ENCODE results near the gene CEP76. TPM values are rescaled to one million over a fixed set of nuclear protein-coding genes. Genes with fewer than 3 reads are reported as not detected.
"Not testable (repeated sequence)": the region's sequence is repeated elsewhere in the genome, so short reads cannot be mapped to it uniquely, and the experiment has no call there.

CEP76 gene
- total RNA-seq, 1 experiment from 2014 or later, result 6.6 TPM

DNA sequence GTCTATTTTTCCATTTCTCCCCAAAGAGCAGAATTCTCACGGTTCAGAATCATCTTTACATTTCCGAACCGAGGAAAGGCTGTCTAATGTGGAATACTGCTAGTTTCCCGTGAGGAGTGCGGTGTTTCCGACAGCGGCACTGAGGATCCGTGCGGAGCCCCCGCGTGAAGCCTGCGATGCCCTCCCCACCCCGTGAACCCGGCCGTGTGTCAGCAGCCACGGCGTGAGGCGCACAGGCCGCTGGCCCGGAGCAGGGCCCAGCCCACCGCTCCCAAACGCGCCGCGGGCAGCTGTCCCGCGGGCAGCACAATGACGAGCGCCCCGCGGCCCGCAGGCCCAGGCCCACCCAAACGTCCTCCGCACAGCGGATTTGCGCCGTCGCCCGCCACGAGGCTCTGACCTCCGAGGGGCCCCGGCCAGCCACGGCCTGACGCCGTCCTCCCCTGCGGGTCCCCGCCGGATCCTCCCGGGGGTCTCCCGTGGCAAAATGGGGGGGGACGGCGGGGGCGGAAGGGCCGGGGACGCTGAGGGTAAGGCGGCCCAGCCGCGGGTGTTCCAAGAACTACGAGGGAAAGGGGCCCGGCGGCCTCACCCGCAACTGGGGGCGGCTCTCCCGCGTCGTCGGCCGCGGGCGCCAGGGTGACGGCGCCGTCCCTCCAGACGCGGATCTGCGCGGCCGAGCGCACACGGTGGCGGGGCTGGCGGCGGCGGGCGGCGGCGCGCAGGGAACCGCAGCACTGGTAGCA is 45.4 kb downstream of the CEP76 start:
- no peaks in the 10 kb centered on the region for H3K36me3 ChIP-seq
- no peaks in the 10 kb centered on the region for H3K9me3 ChIP-seq
- H3K27me3 ChIP-seq, result no peaks in the 10 kb centered on the region
- peak; percentile 57 for DNase-seq
- H3K4me3 ChIP-seq, result peak overlapping the region; percentile 60

DNA sequence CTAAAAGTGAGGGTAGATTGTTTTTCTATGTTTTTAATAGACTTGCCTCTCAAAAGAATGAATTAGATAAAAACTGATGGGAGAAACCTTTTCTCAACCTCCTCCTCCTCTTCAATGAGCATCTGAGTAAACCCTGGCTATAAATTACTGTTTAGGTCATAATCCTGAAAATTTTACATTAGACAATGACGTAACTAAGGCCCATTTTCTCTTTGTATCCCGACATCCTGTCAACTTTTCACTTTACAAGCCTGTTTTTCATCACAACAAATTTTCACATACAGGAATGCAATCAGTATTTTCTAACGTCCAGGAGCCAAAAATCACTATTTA is 46.0 kb downstream of the CEP76 start:
- H3K9me3 ChIP-seq, result no peaks in the 10 kb centered on the region
- H3K4me3 ChIP-seq, result peak overlapping the region; percentile 60
- no peaks in the 10 kb centered on the region for H3K36me3 ChIP-seq
- no peak for DNase-seq
- no peaks in the 10 kb centered on the region for H3K27me3 ChIP-seq

DNA sequence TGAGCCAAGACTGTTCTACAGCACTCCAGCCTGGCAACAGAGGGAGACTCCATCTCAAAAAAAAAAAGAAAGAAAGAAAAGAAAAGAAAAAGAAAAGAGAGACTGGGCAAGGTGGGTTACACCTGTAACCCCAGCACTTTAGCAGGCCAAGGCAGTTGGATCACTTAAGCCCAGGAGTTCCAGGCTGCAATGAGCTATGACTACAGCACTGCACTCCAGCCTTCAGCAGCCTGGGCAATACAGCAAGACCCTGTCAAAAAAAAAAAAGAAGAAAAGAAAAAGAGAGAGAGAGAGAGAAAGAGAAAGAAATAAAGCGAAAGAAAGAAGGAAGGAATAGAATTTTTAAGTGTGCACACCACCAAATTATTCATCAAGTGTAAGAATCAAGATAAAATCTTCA is 47.6 kb downstream of the CEP76 start:
- DNase-seq, result no peak
- H3K4me3 ChIP-seq, result peak overlapping the region; percentile 60
- no peaks in the 10 kb centered on the region for H3K9me3 ChIP-seq
- no peaks in the 10 kb centered on the region for H3K27me3 ChIP-seq
- H3K36me3 ChIP-seq, result no peaks in the 10 kb centered on the region

GRCh38 chr18:12652861-12653401 is 49.6 kb downstream of the CEP76 start:
- H3K9me3 ChIP-seq, result no peaks in the 10 kb centered on the region
- H3K4me3 ChIP-seq, result no peak overlapping the region
- DNase-seq, result peak; percentile 24
- H3K27me3 ChIP-seq, result no peaks in the 10 kb centered on the region
- no peaks in the 10 kb centered on the region; the same call in 1 of the 2 replicates for H3K36me3 ChIP-seq

DNA sequence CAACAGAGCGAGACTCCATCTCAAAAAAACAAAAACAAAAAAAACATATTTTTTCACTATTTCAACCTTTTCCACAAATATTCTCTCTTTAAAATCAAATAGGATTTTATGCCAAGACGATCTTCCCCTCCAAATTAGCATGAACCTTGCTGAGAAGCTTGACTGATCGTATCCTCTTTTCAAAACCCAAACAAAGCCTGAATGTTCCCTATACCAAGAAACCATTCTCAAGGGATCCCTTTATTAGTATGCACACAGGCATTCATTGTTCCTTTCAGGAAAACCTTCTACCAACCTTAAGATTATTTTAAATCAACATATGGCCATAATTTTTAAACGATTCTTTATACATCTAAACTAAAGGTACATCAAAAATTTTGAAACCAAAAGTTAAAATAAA is 50.9 kb downstream of the CEP76 start:
- H3K36me3 ChIP-seq, result peaks cover 3% of the 10 kb centered on the region; the same call in 1 of the 2 replicates
- no peaks in the 10 kb centered on the region for H3K9me3 ChIP-seq
- H3K4me3 ChIP-seq, result no peak overlapping the region
- no peaks in the 10 kb centered on the region for H3K27me3 ChIP-seq
- DNase-seq, result no peak

DNA sequence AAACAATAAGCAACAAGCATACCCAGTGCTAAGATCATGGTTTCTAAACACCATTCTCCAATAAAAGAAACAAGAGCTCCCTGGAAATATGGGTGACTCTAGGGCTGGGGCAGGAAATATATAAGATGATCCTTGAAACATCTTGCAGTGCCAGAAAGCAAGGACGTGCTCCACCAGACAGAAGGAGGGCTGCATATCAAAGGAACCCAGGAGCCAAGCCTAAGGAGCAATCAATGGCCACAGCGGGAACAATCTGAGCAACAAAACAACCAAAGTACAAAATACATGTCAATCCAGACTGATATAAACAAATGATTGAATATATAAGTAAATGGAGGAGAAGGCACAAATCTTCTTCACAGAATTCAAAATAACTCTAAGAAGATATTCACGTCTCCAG is 54.8 kb downstream of the CEP76 start:
- Histone ChIP-seq H3K27me3 (no peaks in the 10 kb centered on the region), H3K4me3 (no peak overlapping the region), H3K36me3 (peaks cover 3% of the 10 kb centered on the region), H3K9me3 (no peaks in the 10 kb centered on the region)
- no peak for DNase-seq

GRCh38 chr18:12645751-12646203 is 56.7 kb downstream of the CEP76 start:
- Histone ChIP-seq H3K27me3 (no peaks in the 10 kb centered on the region), H3K36me3 (peaks cover 3% of the 10 kb centered on the region), H3K9me3 (no peaks in the 10 kb centered on the region), H3K4me3 (no peak overlapping the region)
- DNase-seq, result no peak

- peaks cover 3% of the 10 kb centered on the region for H3K36me3 ChIP-seq
- H3K4me3 ChIP-seq, result no peak overlapping the region
- no peak for DNase-seq
- H3K27me3 ChIP-seq, result no peaks in the 10 kb centered on the region
- H3K9me3 ChIP-seq, result no peaks in the 10 kb centered on the region
These were observed 57.3 kb downstream of the CEP76 start for GRCh38 chr18:12645254-12645653.

DNA sequence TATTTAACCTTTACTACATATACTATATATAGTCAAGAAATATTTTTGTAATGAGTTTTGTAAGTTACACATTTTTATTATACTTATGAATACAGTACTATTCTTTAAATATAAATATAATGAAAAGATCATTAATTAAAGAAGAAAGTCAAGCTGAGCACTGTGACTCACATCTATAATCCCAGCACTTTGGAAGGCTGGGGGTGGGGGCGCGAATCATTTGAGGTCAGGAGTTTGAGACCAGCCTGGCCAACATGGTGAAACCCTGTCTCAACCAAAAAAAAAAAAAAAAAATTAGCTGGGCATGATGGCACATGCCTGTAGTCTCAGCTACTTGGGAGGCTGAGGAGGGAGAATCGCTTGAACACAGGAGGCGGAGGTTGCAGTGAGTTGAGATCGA is 58.8 kb downstream of the CEP76 start:
- H3K9me3 ChIP-seq, result not testable (repeated sequence)
- peak; percentile 51 for DNase-seq

GRCh38 chr18:12640881-12641200 is 61.7 kb downstream of the CEP76 start:
- H3K36me3 ChIP-seq, result peaks cover 7% of the 10 kb centered on the region
- no peak for DNase-seq
- H3K9me3 ChIP-seq, result no peaks in the 10 kb centered on the region
- H3K27me3 ChIP-seq, result no peaks in the 10 kb centered on the region
- no peak overlapping the region for H3K4me3 ChIP-seq

More for the DNA sequence above, 58.8 kb downstream of the CEP76 start:
- not testable (repeated sequence) for H3K27me3 ChIP-seq, H3K36me3 ChIP-seq, H3K4me3 ChIP-seq

DNA sequence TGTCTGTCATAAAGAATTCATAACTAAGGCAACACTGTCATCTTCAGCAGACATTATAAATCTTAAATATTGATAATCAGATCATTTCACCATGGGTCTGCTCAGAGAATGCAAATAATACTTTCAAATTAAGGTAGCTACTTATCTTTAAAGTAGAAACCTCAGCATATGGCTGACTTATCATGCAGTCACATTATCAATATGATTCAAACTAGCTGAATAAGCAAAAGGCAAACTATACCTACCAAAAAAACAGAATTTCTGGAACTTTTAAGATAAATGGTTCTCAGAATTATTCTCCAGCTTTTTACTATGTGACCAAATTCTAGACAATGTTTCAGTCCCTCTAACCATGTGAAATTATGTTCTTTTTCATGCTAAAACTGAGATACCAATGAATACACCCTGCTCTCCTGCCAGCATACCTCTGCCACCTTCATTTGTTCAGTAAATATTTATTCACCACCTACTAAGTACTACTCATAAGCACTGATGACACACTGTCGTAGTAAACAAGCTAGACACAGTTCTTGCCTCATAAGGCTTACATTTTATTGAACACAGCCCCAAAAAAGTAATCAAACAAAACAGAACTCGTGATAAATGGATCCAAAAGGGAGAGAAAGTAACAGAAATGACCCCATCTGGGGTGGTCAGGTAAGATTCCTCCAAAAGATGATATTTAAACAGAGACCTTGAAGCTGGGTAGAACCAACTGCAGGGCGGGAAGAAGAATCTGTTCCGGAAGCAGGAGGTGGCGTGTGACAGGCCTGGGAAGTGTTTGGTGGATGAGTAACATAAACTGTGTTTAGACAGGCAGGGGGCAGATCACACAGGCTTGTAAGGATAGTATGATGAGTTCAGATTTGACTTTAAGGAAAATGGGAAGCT is 62.3 kb downstream of the CEP76 start:
- no peaks in the 10 kb centered on the region for H3K9me3 ChIP-seq
- peaks cover 7% of the 10 kb centered on the region for H3K36me3 ChIP-seq
- DNase-seq, result peak; percentile 70
- H3K27me3 ChIP-seq, result no peaks in the 10 kb centered on the region
- no peak overlapping the region for H3K4me3 ChIP-seq

DNA sequence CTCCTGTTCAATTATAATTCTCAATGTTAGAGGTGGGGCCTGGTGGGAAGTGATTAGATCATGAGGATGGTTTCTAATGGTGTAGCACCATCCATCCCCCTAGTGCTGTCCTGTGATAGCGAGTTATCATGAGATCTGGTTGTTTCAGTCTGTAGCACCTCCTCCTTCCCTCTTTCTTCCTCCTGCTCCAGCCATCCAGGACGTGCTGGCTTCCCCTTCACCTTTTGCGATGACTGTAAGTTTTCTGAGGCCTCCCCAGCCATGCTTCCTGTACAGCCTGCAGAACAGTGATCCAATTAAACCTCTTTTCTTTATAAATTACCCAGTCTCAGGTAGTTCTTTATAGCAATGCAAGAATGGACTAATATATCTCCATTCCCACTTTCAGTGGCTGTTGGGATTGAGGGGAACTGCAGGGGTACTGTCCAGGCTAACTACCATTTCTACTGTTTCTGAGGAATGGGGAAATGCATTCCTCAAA is 63.8 kb downstream of the CEP76 start:
- Histone ChIP-seq H3K27me3 (no peaks in the 10 kb centered on the region), H3K36me3 (peaks cover 11% of the 10 kb centered on the region), H3K9me3 (no peaks in the 10 kb centered on the region), H3K4me3 (no peak overlapping the region)
- no peak for DNase-seq

DNA sequence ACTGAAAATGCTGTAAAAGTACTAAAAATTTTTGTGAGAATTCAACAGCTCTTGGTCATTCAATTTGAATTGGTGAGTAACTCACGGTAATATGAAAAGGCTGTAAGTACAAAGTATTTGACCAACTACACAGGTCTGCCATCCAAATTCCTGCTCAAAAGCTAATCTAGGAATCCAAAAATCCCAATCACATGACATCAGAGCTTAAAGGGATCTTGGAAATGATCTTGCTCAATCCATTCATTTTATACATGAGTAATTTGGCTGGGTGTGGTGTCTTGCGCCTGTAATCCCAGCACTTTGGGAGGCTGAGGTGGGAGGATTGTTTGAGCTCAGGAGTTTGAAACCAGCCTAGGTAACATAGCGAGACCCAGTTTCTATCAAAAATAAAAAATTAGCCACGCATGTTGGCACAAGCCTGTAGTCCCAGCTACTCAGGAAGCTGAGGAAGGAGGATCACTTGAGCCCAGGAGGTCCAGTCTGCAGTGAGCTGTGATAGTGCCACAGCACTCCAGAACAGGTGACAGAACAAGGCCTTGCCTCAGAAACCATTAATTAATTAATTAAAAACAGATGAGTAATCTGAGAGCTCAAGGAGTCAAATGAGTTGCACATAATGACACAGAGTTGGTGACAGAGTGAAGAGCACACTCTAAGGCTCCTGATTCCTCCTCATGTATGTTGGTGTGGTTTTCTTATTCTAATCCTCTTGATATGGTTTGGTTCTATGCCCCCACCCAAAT is 64.5 kb downstream of the CEP76 start:
- peak; percentile 27 for DNase-seq
- no peaks in the 10 kb centered on the region for H3K27me3 ChIP-seq
- no peak overlapping the region for H3K4me3 ChIP-seq
- peaks cover 12% of the 10 kb centered on the region for H3K36me3 ChIP-seq
- no peaks in the 10 kb centered on the region for H3K9me3 ChIP-seq

- Histone ChIP-seq H3K27me3 (no peaks in the 10 kb centered on the region), H3K4me3 (no peak overlapping the region), H3K9me3 (no peaks in the 10 kb centered on the region), H3K36me3 (peaks cover 12% of the 10 kb centered on the region)
- DNase-seq, result no peak
These were observed 65.1 kb downstream of the CEP76 start for GRCh38 chr18:12637393-12637792.

GRCh38 chr18:12631831-12632477 is 70.6 kb downstream of the CEP76 start:
- Histone ChIP-seq H3K9me3 (no peaks in the 10 kb centered on the region), H3K36me3 (peaks cover 14% of the 10 kb centered on the region)

GRCh38 chr18:12630136-12630535 is 72.4 kb downstream of the CEP76 start:
- Histone ChIP-seq H3K4me3 (no peak overlapping the region), H3K27me3 (no peaks in the 10 kb centered on the region), H3K36me3 (peaks cover 19% of the 10 kb centered on the region), H3K9me3 (no peaks in the 10 kb centered on the region)
- no peak for DNase-seq

More at GRCh38 chr18:12631831-12632477, 70.6 kb downstream of the CEP76 start:
- Histone ChIP-seq H3K27me3 (no peaks in the 10 kb centered on the region), H3K4me3 (no peak overlapping the region)
- no peak for DNase-seq

Data from MG63 (cell line).